Breast epithelium (tissue), 3 donors: ENCODE measurements around the gene CD200R1.

Experiments
- CTCF ChIP-seq, 3 donors: fragments of 450-650 bp; IDR thresholded peaks; one replicate each; pipeline ENCODE4 v1.5.1; 2016 to 2017; ENCODE audit warnings: antibody characterized with exemption in 3 of 3, mild to moderate bottlenecking in 3 of 3, moderate library complexity in 3 of 3
- POLR2A ChIP-seq: fragments of 450-650 bp; IDR thresholded peaks from one replicate; pipeline ENCODE4 v1.6.1; 2016; ENCODE audit warnings: antibody characterized with exemption, mild to moderate bottlenecking, moderate library complexity
- POLR2AphosphoS5 ChIP-seq, 3 donors: sonication (generic); formaldehyde crosslinking; IDR thresholded peaks; one replicate each; pipeline ENCODE4 v1.6.1; 2017; ENCODE audit warnings: antibody characterized with exemption in 3 of 3

GRCh38 chr3:112900113-112900512, 74.8 kb downstream of the CD200R1 start:
- no peak for TF ChIP-seq CTCF (IDR thresholded peaks at IDR 0.05)
- no peak for TF ChIP-seq POLR2A
- TF ChIP-seq POLR2AphosphoS5 (IDR thresholded peaks at IDR 0.05), result no peak
